H1 (cell line): ENCODE data around the gene ZNF692. TPM values are rescaled to one million over a fixed set of nuclear protein-coding genes. Genes with fewer than 3 reads are reported as not detected.

Experiments
- CTCF ChIA-PET: fragments of 300-600 bp; sonication (Branson Sonifier 250); formaldehyde crosslinking; loops from one replicate; lab custom pipeline; 2021; ENCODE audit not compliant: partially characterized antibody; lab: Charles Lee
- POLR2A ChIA-PET: fragments of 300-600 bp; sonication (Branson Sonifier 250); formaldehyde crosslinking; loops from one replicate; lab custom pipeline; 2021; ENCODE audit warnings: inconsistent platforms; ENCODE audit not compliant: partially characterized antibody; lab: Charles Lee
- DNase-seq, 2 experiments: peaks; one replicate each; pipeline versions ENCODE4 v3.0.0 to v3.0.0-alpha.2; 2010 to 2022; ENCODE audit warnings: low spot score in 2 of 2, low read depth in 1 of 2, mixed read lengths in 1 of 2
- FAIRE-seq: peaks from 2 replicates; lab custom pipeline; 2011; peaks lifted over from hg19 to GRCh38; lab: Jason Lieb, UNC
- H2AFZ ChIP-seq: 2 replicates; pipeline ENCODE4 v1.8.1; 2012; ENCODE audit warnings: low read length, inconsistent platforms
- H2AK5ac ChIP-seq: 2 replicates; pipeline ENCODE4 v1.6.1; 2013; ENCODE audit warnings: low read depth, low read length
- H2BK120ac ChIP-seq: replicated peaks from 2 replicates; pipeline ENCODE3; 2013; ENCODE audit warnings: low read depth, low read length, inconsistent platforms
- H2BK12ac ChIP-seq: 2 replicates; pipeline ENCODE4 v1.6.1; 2013; ENCODE audit warnings: low read depth, low read length
- H2BK15ac ChIP-seq: 2 replicates; pipeline ENCODE4 v1.6.1; 2013; ENCODE audit warnings: low read length
- H2BK20ac ChIP-seq: 2 replicates; pipeline ENCODE4 v1.6.1; 2013; ENCODE audit warnings: low read length
- H2BK5ac ChIP-seq: 2 replicates; pipeline ENCODE4 v1.6.1; 2013; ENCODE audit warnings: low read depth, low read length
- H3K14ac ChIP-seq: 2 replicates; pipeline ENCODE4 v1.6.1; 2013; ENCODE audit warnings: inconsistent platforms; ENCODE audit not compliant: insufficient read length
- H3K18ac ChIP-seq: 2 replicates; pipeline ENCODE4 v1.6.1; 2013; ENCODE audit warnings: low read length; ENCODE audit errors: extremely low read depth
- H3K23ac ChIP-seq: 2 replicates; pipeline ENCODE4 v1.6.1; 2013; ENCODE audit warnings: inconsistent platforms; ENCODE audit not compliant: insufficient read length
- H3K23me2 ChIP-seq: 2 replicates; pipeline ENCODE4 v1.6.1; 2013; ENCODE audit warnings: low read depth, low read length
- H3K27ac ChIP-seq: 2 replicates; pipeline ENCODE4 v1.6.1; 2011; ENCODE audit warnings: low read depth, low read length, inconsistent platforms
- H3K27me3 ChIP-seq, 4 experiments: replicated peaks in 1 of 4; 1 replicate in 1 of 4; 2 replicates in 3 of 4; pipeline versions ENCODE4 v1.6.1 to v1.8.1; 2011 to 2013; ENCODE audit warnings: low read length in 3 of 4, mild to moderate bottlenecking in 3 of 4, inconsistent platforms in 2 of 4, mixed read lengths in 2 of 4, moderate library complexity in 1 of 4; ENCODE audit not compliant: control insufficient read depth in 3 of 4, insufficient read depth in 3 of 4; ENCODE audit errors: extremely low read depth in 1 of 4
- H3K36me3 ChIP-seq, 4 experiments: 2 replicates each; pipeline versions ENCODE4 v1.6.1 to v1.8.1; 2011 to 2013; ENCODE audit warnings: mild to moderate bottlenecking in 4 of 4, low read length in 3 of 4, moderate library complexity in 2 of 4, control low read depth in 1 of 4, inconsistent platforms in 1 of 4; ENCODE audit not compliant: insufficient read depth in 4 of 4, control insufficient read depth in 2 of 4
- H3K4ac ChIP-seq: replicated peaks from 2 replicates; pipeline ENCODE3; 2013; ENCODE audit warnings: low read length, low read depth, mixed read lengths, inconsistent platforms; ENCODE audit not compliant: insufficient read length
- H3K4me1 ChIP-seq, 4 experiments: replicated peaks in 1 of 4; 1 replicate in 1 of 4; 2 replicates in 3 of 4; pipeline versions ENCODE4 v1.6.1 to v1.8.1; 2011 to 2013; ENCODE audit warnings: low read length in 3 of 4, inconsistent platforms in 2 of 4, mixed read lengths in 1 of 4; ENCODE audit not compliant: insufficient read depth in 4 of 4, control insufficient read depth in 3 of 4
- H3K4me2 ChIP-seq, 2 experiments: 2 replicates each; pipeline versions ENCODE4 v1.6.1 to v1.8.1; 2011 to 2013; ENCODE audit warnings: low read depth in 2 of 2, low read length in 2 of 2, control low read depth in 1 of 2, inconsistent platforms in 1 of 2, mild to moderate bottlenecking in 1 of 2; ENCODE audit not compliant: insufficient read depth in 1 of 2
- H3K4me3 ChIP-seq, 4 experiments: fragments of 200-600, 300-600 bp in 1 of 4; sonication (generic), shearing (Covaris generic), sonication (Bioruptor Twin) in 1 of 4; 2 replicates each; pipeline versions ENCODE4 v1.5.1 to v1.8.1; 2011 to 2016; ENCODE audit warnings: low read length in 4 of 4, low read depth in 3 of 4, control low read depth in 2 of 4, inconsistent platforms in 2 of 4, mild to moderate bottlenecking in 2 of 4, mixed read lengths in 1 of 4, moderate library complexity in 1 of 4; ENCODE audit not compliant: insufficient read depth in 2 of 4; ENCODE audit errors: extremely low read depth in 1 of 4
- H3K56ac ChIP-seq: replicated peaks from 2 replicates; pipeline ENCODE3; 2013; ENCODE audit warnings: low read depth, mild to moderate bottlenecking, mixed read lengths, low read length, inconsistent platforms; ENCODE audit not compliant: insufficient read length
- H3K79me1 ChIP-seq: 2 replicates; pipeline ENCODE4 v1.6.1; 2013; ENCODE audit warnings: low read depth, low read length, control low read depth
- H3K79me2 ChIP-seq, 2 experiments: 2 replicates each; pipeline versions ENCODE4 v1.6.1 to v1.8.1; 2012 to 2013; ENCODE audit warnings: low read length in 2 of 2, mild to moderate bottlenecking in 2 of 2, inconsistent platforms in 1 of 2; ENCODE audit not compliant: insufficient read depth in 2 of 2, control insufficient read depth in 1 of 2
- H3K9ac ChIP-seq, 4 experiments: replicated peaks in 1 of 4; 1 replicate in 1 of 4; 2 replicates in 3 of 4; pipeline versions ENCODE4 v1.6.1 to v1.8.1; 2011 to 2013; ENCODE audit warnings: low read depth in 3 of 4, low read length in 3 of 4, control low read depth in 2 of 4, mild to moderate bottlenecking in 2 of 4, moderate library complexity in 2 of 4, inconsistent platforms in 1 of 4; ENCODE audit errors: extremely low read depth in 1 of 4
- H3K9me3 ChIP-seq, 2 experiments: 2 replicates each; pipeline versions ENCODE4 v1.6.1 to v1.8.1; 2012 to 2013; ENCODE audit warnings: mild to moderate bottlenecking in 2 of 2, moderate library complexity in 2 of 2, control low read depth in 1 of 2, inconsistent platforms in 1 of 2, low read depth in 1 of 2, low read length in 1 of 2, mixed read lengths in 1 of 2; ENCODE audit not compliant: insufficient read depth in 2 of 2
- H4K20me1 ChIP-seq, 2 experiments: replicated peaks in 1 of 2; 2 replicates each; pipeline versions ENCODE3 to v1.8.1; 2011 to 2013; ENCODE audit warnings: inconsistent platforms in 2 of 2, low read length in 2 of 2, mild to moderate bottlenecking in 1 of 2; ENCODE audit not compliant: insufficient read depth in 2 of 2, control insufficient read depth in 1 of 2
- H4K5ac ChIP-seq: 2 replicates; pipeline ENCODE4 v1.6.1; 2013; ENCODE audit warnings: low read length, low read depth, mixed read lengths, inconsistent platforms; ENCODE audit not compliant: insufficient read length
- H4K8ac ChIP-seq: 2 replicates; pipeline ENCODE4 v1.8.0; 2013; ENCODE audit warnings: mild to moderate bottlenecking, moderate library complexity, low read length, inconsistent platforms; ENCODE audit not compliant: insufficient read depth; ENCODE audit errors: extremely low read depth
- H4K91ac ChIP-seq: replicated peaks from 2 replicates; pipeline ENCODE3; 2013; ENCODE audit warnings: low read length, mixed read lengths, inconsistent platforms; ENCODE audit not compliant: insufficient read length
- BCL11A ChIP-seq, 2 experiments: IDR thresholded peaks; one replicate each; pipeline ENCODE4 v1.6.1; 2011; ENCODE audit warnings: low read depth in 2 of 2, low read length in 2 of 2, mild to moderate bottlenecking in 2 of 2
- CHD1 ChIP-seq: IDR thresholded peaks from 2 replicates; pipeline ENCODE4 v1.6.1; 2012; ENCODE audit warnings: low read depth, low read length, improper control_type of control experiment
- CREB1 ChIP-seq: IDR thresholded peaks from 2 replicates; pipeline ENCODE4 v1.6.1; 2012; ENCODE audit warnings: inconsistent platforms
- EP300 ChIP-seq, 2 experiments: IDR thresholded peaks; 1 replicate in 1 of 2; 2 replicates in 1 of 2; pipeline ENCODE4 v1.6.1; 2011 to 2012; ENCODE audit warnings: low read depth in 2 of 2, low read length in 2 of 2, mild to moderate bottlenecking in 2 of 2, borderline replicate concordance in 1 of 2, inconsistent platforms in 1 of 2, moderate library complexity in 1 of 2
- GTF2F1 ChIP-seq: IDR thresholded peaks from 2 replicates; pipeline ENCODE4 v1.6.1; 2012; ENCODE audit warnings: low read depth, low read length, improper control_type of control experiment, borderline replicate concordance
- KDM4A ChIP-seq: IDR thresholded peaks from one replicate; pipeline ENCODE4 v1.7.1; 2012; ENCODE audit warnings: low read depth, mild to moderate bottlenecking, moderate library complexity, low read length, inconsistent platforms; ENCODE audit not compliant: severe bottlenecking
- KDM5A ChIP-seq: fragments of 200-600 bp; IDR thresholded peaks from 2 replicates; pipeline ENCODE4 v1.7.1; 2012; ENCODE audit warnings: mild to moderate bottlenecking, low read length, inconsistent platforms, mixed read lengths
- MAFK ChIP-seq: IDR thresholded peaks from 2 replicates; pipeline ENCODE4 v1.6.1; 2012; ENCODE audit warnings: low read depth, mild to moderate bottlenecking, improper control_type of control experiment, low read length
- NRF1 ChIP-seq: IDR thresholded peaks from 2 replicates; pipeline ENCODE4 v1.6.1; 2011; ENCODE audit warnings: mild to moderate bottlenecking, low read depth, low read length, improper control_type of control experiment
- POU5F1 ChIP-seq: IDR thresholded peaks from 2 replicates; pipeline ENCODE4 v1.6.1; 2011; ENCODE audit warnings: low read depth, mild to moderate bottlenecking, low read length, moderate library complexity
- SIN3A ChIP-seq, 2 experiments: IDR thresholded peaks in 1 of 2; conservative IDR thresholded peaks in 1 of 2; 2 replicates each; pipeline ENCODE4 v1.6.1; 2011 to 2012; ENCODE audit warnings: low read length in 2 of 2, improper control_type of control experiment in 1 of 2, low read depth in 1 of 2, mild to moderate bottlenecking in 1 of 2
- SRF ChIP-seq: IDR thresholded peaks from 2 replicates; pipeline ENCODE4 v1.6.1; 2011; ENCODE audit warnings: mild to moderate bottlenecking, low read depth, low read length, moderate library complexity
- SUZ12 ChIP-seq: fragments of 200-600 bp; sonication (generic); IDR thresholded peaks from 2 replicates; pipeline ENCODE4 v1.6.1; 2012; ENCODE audit warnings: mild to moderate bottlenecking, inconsistent platforms, low read length, moderate library complexity, mixed read lengths
- TEAD4 ChIP-seq: IDR thresholded peaks from 2 replicates; pipeline ENCODE4 v1.6.1; 2012; ENCODE audit warnings: low read depth, low read length, inconsistent platforms, mixed read lengths
- WGBS, 2 experiments: shearing (Covaris generic) in 1 of 2; methylation state at CpG; one replicate each; pipeline versions ENCODE4 v1.1.6 to v1.1.7; 2013 to 2015; ENCODE audit warnings: low lambda C conversion rate in 2 of 2, mixed read lengths in 2 of 2, inconsistent platforms in 1 of 2, low coverage in 1 of 2, missing lambda C conversion rate in 1 of 2; ENCODE audit not compliant: insufficient replicate concordance in 2 of 2, insufficient coverage in 1 of 2, insufficient read length in 1 of 2; ENCODE audit errors: extremely low coverage in 1 of 2, missing lambda C conversion rate in 1 of 2; 5-methylcytosine and 5-hydroxymethylcytosine counted together
- polyA plus RNA-seq, 7 experiments: library from polyadenylated mRNA; depleted of rRNA in 3 of 7; stranded (reverse) in 5 of 7; unstranded in 2 of 7; fragments of >200 nt in 5 of 7; fragments of 200-250 nt in 2 of 7; gene quantifications; 1 replicate in 5 of 7; 2 replicates in 1 of 7; 4 replicates in 1 of 7; pipeline versions ENCODE4 v1.2.1 to v1.2.3, GENCODE V29; 2011 to 2013; ENCODE audit warnings: missing spikeins in 2 of 7, mixed read lengths in 2 of 7
- total RNA-seq: library from RNA; stranded (reverse); fragmentation: NEBNext Ultra II Directional; extraction: Animal tissue kit (Norgen Biotek cat#: 25700); gene quantifications from 2 replicates; pipeline ENCODE4 v1.2.1, GENCODE V29; 2021

The ZNF692 gene
- total and polyA plus RNA-seq, 2 of the 8 experiments (the other 6 are each of a cell fraction or from before 2014, with no cell fraction given), result 38.4 to 52.3 TPM

- DNase-seq (no peak), FAIRE-seq (no peak)
- Histone ChIP-seq H3K23me2 (peaks cover 4% of the 10 kb centered on the region; the same call in 1 of the 2 replicates), H3K79me2 (no peaks in the 10 kb centered on the region), H2AFZ (no peak overlapping the region), H2BK5ac (no peak overlapping the region), H4K20me1 (no peaks in the 10 kb centered on the region), H3K18ac (no peak overlapping the region), H4K8ac (no peak overlapping the region), H3K27ac (no peak overlapping the region), H3K4me1 (peaks cover 1 to 15% (median 8%) of the 10 kb centered on the region in 4 experiments; a peak in 4 of 7 replicates), H3K4me2 (no peak overlapping the region), H3K9me3 (no peaks in the 10 kb centered on the region), H3K23ac (no peak overlapping the region), H3K9ac (no peak overlapping the region), H3K56ac (no peak overlapping the region), H3K4ac (no peak overlapping the region), H3K36me3 (no peaks in the 10 kb centered on the region), H3K4me3 (no peak overlapping the region), H4K91ac (no peak overlapping the region), H2BK12ac (no peak overlapping the region), H3K27me3 (no peaks in the 10 kb centered on the region; a peak in 1 of 7 replicates), H2AK5ac (no peak overlapping the region), H3K14ac (no peak overlapping the region), H4K5ac (no peak overlapping the region), H3K79me1 (no peaks in the 10 kb centered on the region), H2BK20ac (no peak overlapping the region), H2BK120ac (no peak overlapping the region), H2BK15ac (no peak overlapping the region)
- POLR2A ChIA-PET, result interaction anchor here (1.1 to 2.7 kb wide), 2 partner anchors 42 to 76 kb away, joined by 4 to 7 read pairs; partner anchors contain the start of genes SH3BP5L and ZNF692
- 81% methylated on average over 2 of the region's 2 CpGs; no CpG with 5 or more reads in 1 of the 2 experiments for WGBS, 2 experiments
- CTCF ChIA-PET, result interaction anchor here (1.4 kb wide), 1 partner anchor 15 kb away, joined by 3 read pairs; no protein-coding TSS in a partner anchor
- TF ChIP-seq EP300 (IDR thresholded peaks at IDR 0.05; ENCODE audit: borderline replicate concordance in 1 of 2, low read depth in 2 of 2, low read length in 2 of 2) (no peak), POU5F1 (no peak), KDM5A (no peak), CHD1 (no peak), NRF1 (no peak), SIN3A (conservative IDR thresholded peaks at IDR 0.05 in 1 of 2, IDR thresholded peaks at IDR 0.05 in 1 of 2; ENCODE audit: low read depth in 1 of 2, low read length in 2 of 2) (no peak), GTF2F1 (no peak), SRF (no peak), BCL11A (IDR thresholded peaks at IDR 0.05; ENCODE audit: low read depth in 2 of 2, low read length in 2 of 2) (no peak), MAFK (no peak), CREB1 (no peak), TEAD4 (no peak), KDM4A (no peak), SUZ12 (no peak)
These were observed 42.7 kb upstream of the ZNF692 start for GRCh38 chr1:248901578-248901977.
